PC-9 (cell line): ENCODE measurements around the gene GBGT1. TPM values are rescaled to one million over a fixed set of nuclear protein-coding genes. Genes with fewer than 3 reads are reported as not detected.

Source experiments
- BruUV-seq: library from RNA; stranded (reverse); fragments of 400-500 nt; replicated peaks from 2 replicates; lab custom pipeline; 2021; lab: Mats Ljungman, UMichigan
- CTCF ChIA-PET: fragments of 300-600 bp; sonication (Branson Sonifier 250); formaldehyde crosslinking; loops from one replicate; lab custom pipeline; 2022; ENCODE audit warnings: antibody characterized with exemption; lab: Charles Lee
- POLR2A ChIA-PET: fragments of 300-600 bp; sonication (Branson Sonifier 250); formaldehyde crosslinking; loops from one replicate; lab custom pipeline; 2022; ENCODE audit warnings: antibody characterized with exemption; ENCODE audit not compliant: unreplicated experiment; lab: Charles Lee
- DNase-seq, 2 experiments: peaks; one replicate each; pipeline versions ENCODE4 v3.0.0 to v3.0.0-alpha.2; 2015 to 2022; ENCODE audit warnings: mixed read lengths in 1 of 2
- H2AFZ ChIP-seq: fragments of 200-600 bp; sonication (generic); 2 replicates; pipeline ENCODE4 v1.8.1; 2017; ENCODE audit warnings: antibody characterized with exemption
- H3F3A ChIP-seq: fragments of 200-600 bp; sonication (generic); 2 replicates; pipeline ENCODE4 v1.8.1; 2017; ENCODE audit warnings: antibody characterized with exemption, mild to moderate bottlenecking, low read depth; ENCODE audit not compliant: insufficient read depth
- H3K27ac ChIP-seq: fragments of 200-600 bp; sonication (generic); 2 replicates; pipeline ENCODE4 v1.6.1; 2016; ENCODE audit warnings: mixed run types
- H3K27me3 ChIP-seq: fragments of 200-600 bp; sonication (generic); 2 replicates; pipeline ENCODE4 v1.6.1; 2016; ENCODE audit warnings: low read depth, mixed run types; ENCODE audit not compliant: insufficient read depth
- H3K36me3 ChIP-seq: fragments of 200-600 bp; sonication (generic); 2 replicates; pipeline ENCODE4 v1.6.1; 2016; ENCODE audit warnings: low read depth, mixed run types
- H3K4me1 ChIP-seq: fragments of 200-600 bp; sonication (generic); replicated peaks from 2 replicates; pipeline ENCODE4 v1.6.1; 2016; ENCODE audit warnings: mixed run types; ENCODE audit not compliant: insufficient read depth
- H3K4me2 ChIP-seq: fragments of 200-600 bp; sonication (generic); 2 replicates; pipeline ENCODE4 v1.6.1; 2017; ENCODE audit warnings: mixed run types
- H3K4me3 ChIP-seq: fragments of 200-600 bp; sonication (generic); 2 replicates; pipeline ENCODE4 v1.6.1; 2016; ENCODE audit warnings: mixed run types
- H3K79me2 ChIP-seq: fragments of 200-600 bp; sonication (generic); 2 replicates; pipeline ENCODE4 v1.6.1; 2017; ENCODE audit warnings: low read depth, mixed run types
- H3K9me2 ChIP-seq: fragments of 200-600 bp; sonication (generic); 2 replicates; pipeline ENCODE4 v1.8.1; 2017; ENCODE audit warnings: mild to moderate bottlenecking; ENCODE audit not compliant: insufficient read depth
- H3K9me3 ChIP-seq: fragments of 200-600 bp; sonication (generic); 2 replicates; pipeline ENCODE4 v1.8.1; 2016; ENCODE audit warnings: low read depth; ENCODE audit not compliant: insufficient read depth
- H4K20me1 ChIP-seq: fragments of 200-600 bp; sonication (generic); 2 replicates; pipeline ENCODE4 v1.8.1; 2017; ENCODE audit not compliant: insufficient read depth
- EZH2 ChIP-seq: fragments of 200-600 bp; sonication (generic); IDR thresholded peaks from 2 replicates; pipeline ENCODE4 v1.8.0; 2017; ENCODE audit warnings: antibody characterized with exemption, low read depth
- intact Hi-C: fragments of 100-400 bp; cut with micrococcal nuclease; formaldehyde crosslinking; loops from one replicate; pipeline ENCODE4 v1.10.0; 2022; ENCODE audit not compliant: unreplicated experiment
- total RNA-seq: library from RNA; stranded (reverse); gene quantifications from 2 replicates; pipeline ENCODE4 v1.2.3, GENCODE V29; 2021
- TF ChIP-seq, protein P1 (sequence below): fragments of 200-600 bp; sonication (generic); conservative IDR thresholded peaks from 2 replicates; pipeline ENCODE4 v1.6.1; 2017; ENCODE audit warnings: mixed run types, antibody characterized with exemption, mild to moderate bottlenecking, moderate library complexity

Gene GBGT1
- total RNA-seq, 1 experiment from 2014 or later: 1.2 TPM

- H3K9me2 ChIP-seq: no peaks in the 10 kb centered on the region
- ChIA-PET CTCF (no interaction called here), POLR2A (no interaction called here)
- TF ChIP-seq, protein P1, sequence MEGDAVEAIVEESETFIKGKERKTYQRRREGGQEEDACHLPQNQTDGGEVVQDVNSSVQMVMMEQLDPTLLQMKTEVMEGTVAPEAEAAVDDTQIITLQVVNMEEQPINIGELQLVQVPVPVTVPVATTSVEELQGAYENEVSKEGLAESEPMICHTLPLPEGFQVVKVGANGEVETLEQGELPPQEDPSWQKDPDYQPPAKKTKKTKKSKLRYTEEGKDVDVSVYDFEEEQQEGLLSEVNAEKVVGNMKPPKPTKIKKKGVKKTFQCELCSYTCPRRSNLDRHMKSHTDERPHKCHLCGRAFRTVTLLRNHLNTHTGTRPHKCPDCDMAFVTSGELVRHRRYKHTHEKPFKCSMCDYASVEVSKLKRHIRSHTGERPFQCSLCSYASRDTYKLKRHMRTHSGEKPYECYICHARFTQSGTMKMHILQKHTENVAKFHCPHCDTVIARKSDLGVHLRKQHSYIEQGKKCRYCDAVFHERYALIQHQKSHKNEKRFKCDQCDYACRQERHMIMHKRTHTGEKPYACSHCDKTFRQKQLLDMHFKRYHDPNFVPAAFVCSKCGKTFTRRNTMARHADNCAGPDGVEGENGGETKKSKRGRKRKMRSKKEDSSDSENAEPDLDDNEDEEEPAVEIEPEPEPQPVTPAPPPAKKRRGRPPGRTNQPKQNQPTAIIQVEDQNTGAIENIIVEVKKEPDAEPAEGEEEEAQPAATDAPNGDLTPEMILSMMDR: no peak
- no peak for TF ChIP-seq EZH2
- no peaks in the 10 kb centered on the region for H3K79me2 ChIP-seq
- peaks cover 9% of the 10 kb centered on the region; the same call in 1 of the 2 replicates for H3K27me3 ChIP-seq
- intact Hi-C loops: no loop called here
- H3K4me3 ChIP-seq: no peak overlapping the region
- H3K27ac ChIP-seq: no peak overlapping the region
- H3K4me2 ChIP-seq: no peak overlapping the region
- H3K9me3 ChIP-seq: no peaks in the 10 kb centered on the region
- no peaks in the 10 kb centered on the region for H3K4me1 ChIP-seq
- H2AFZ ChIP-seq: no peak overlapping the region
- no TSS peak for BruUV-seq
- DNase-seq: peak in 1 of 2 experiments; percentile 22
- no peaks in the 10 kb centered on the region for H3K36me3 ChIP-seq
- no peaks in the 10 kb centered on the region for H4K20me1 ChIP-seq
- peaks cover 4% of the 10 kb centered on the region; the same call in 1 of the 2 replicates for H3F3A ChIP-seq
Observed at GRCh38 chr9:133167769-133168168, 4.1 kb upstream of the GBGT1 start.

- Histone ChIP-seq H3K9me3 (no peaks in the 10 kb centered on the region), H3F3A (peaks cover 4% of the 10 kb centered on the region; the same call in 1 of the 2 replicates), H2AFZ (no peak overlapping the region), H3K4me2 (no peak overlapping the region), H3K27me3 (0 out of 2 replicates have a peak, but pooled peaks cover 8% of the 10 kb centered on the region), H3K9me2 (no peaks in the 10 kb centered on the region), H4K20me1 (no peaks in the 10 kb centered on the region), H3K4me1 (no peaks in the 10 kb centered on the region), H3K27ac (no peak overlapping the region), H3K36me3 (no peaks in the 10 kb centered on the region), H3K79me2 (no peaks in the 10 kb centered on the region), H3K4me3 (no peak overlapping the region)
- POLR2A ChIA-PET: no interaction called here
- intact Hi-C loops: no loop called here
- BruUV-seq: no TSS peak
- peak in 1 of 2 experiments; percentile 8 for DNase-seq
- CTCF ChIA-PET: no interaction called here
- TF ChIP-seq EZH2: no peak
- TF ChIP-seq, protein P1: no peak
Observed at GRCh38 chr9:133167096-133167730, 3.5 kb upstream of the GBGT1 start.

- no peak overlapping the region for H2AFZ ChIP-seq
- no TSS peak for BruUV-seq
- intact Hi-C loops: no loop called here
- no peak for DNase-seq
- H3K27ac ChIP-seq: no peak overlapping the region
- H3K9me2 ChIP-seq: no peaks in the 10 kb centered on the region
- TF ChIP-seq, protein P1: no peak
- H3K9me3 ChIP-seq: no peaks in the 10 kb centered on the region
- no peaks in the 10 kb centered on the region for H4K20me1 ChIP-seq
- no peak overlapping the region for H3K4me2 ChIP-seq
- no peaks in the 10 kb centered on the region for H3K4me1 ChIP-seq
- CTCF ChIA-PET: no interaction called here
- peaks cover 6% of the 10 kb centered on the region; the same call in 1 of the 2 replicates for H3K27me3 ChIP-seq
- POLR2A ChIA-PET: no interaction called here
- peaks cover 4% of the 10 kb centered on the region; the same call in 1 of the 2 replicates for H3F3A ChIP-seq
- H3K4me3 ChIP-seq: no peak overlapping the region
- H3K79me2 ChIP-seq: no peaks in the 10 kb centered on the region
- H3K36me3 ChIP-seq: no peaks in the 10 kb centered on the region
Observed at GRCh38 chr9:133166392-133166791, 2.7 kb upstream of the GBGT1 start.
